GM12892 (cell line): ENCODE measurements around the gene TMPRSS4.

Source experiments
- POLR2A ChIP-seq: IDR thresholded peaks from 2 replicates; pipeline ENCODE4 v1.6.1; 2011; ENCODE audit warnings: low read depth, low read length, control low read depth
- TAF1 ChIP-seq: IDR thresholded peaks from 2 replicates; pipeline ENCODE4 v1.6.1; 2011; ENCODE audit warnings: low read depth, mild to moderate bottlenecking, control low read depth, low read length, borderline replicate concordance

GRCh38 chr11:118084656-118085055 lies 7.8 kb downstream of the TMPRSS4 start:
- TF ChIP-seq POLR2A (no peak), TAF1 (no peak)
